ENCODE data around the gene PRR7.

The PRR7 gene

GRCh38 chr5:177471610-177472356, 25.2 kb downstream of the PRR7 start:
- no peaks in the 10 kb centered on the region for H3K9me3 ChIP-seq (ENCODE audit: control insufficient read depth, low read length)
- H3K4me1 ChIP-seq (ENCODE audit: control insufficient read depth, insufficient read depth, low read length), result peaks cover 15% of the 10 kb centered on the region
- no peaks in the 10 kb centered on the region for H3K36me3 ChIP-seq (ENCODE audit: control insufficient read depth, insufficient read depth, low read length)
- H3K4me3 ChIP-seq (ENCODE audit: low read length), result no peak overlapping the region
- H3K9ac ChIP-seq (ENCODE audit: low read length), result no peak overlapping the region
- H3K27me3 ChIP-seq (ENCODE audit: control insufficient read depth, insufficient read depth, low read length), result peaks cover 26% of the 10 kb centered on the region

GRCh38 chr5:177472460-177473442, 26.1 kb downstream of the PRR7 start:
- Histone ChIP-seq H3K27me3 (ENCODE audit: control insufficient read depth, insufficient read depth, low read length) (peaks cover 26% of the 10 kb centered on the region), H3K36me3 (ENCODE audit: control insufficient read depth, insufficient read depth, low read length) (no peaks in the 10 kb centered on the region), H3K4me1 (ENCODE audit: control insufficient read depth, insufficient read depth, low read length) (peaks cover 15% of the 10 kb centered on the region), H3K9ac (ENCODE audit: low read length) (peak overlapping the region; percentile 47), H3K4me3 (ENCODE audit: low read length) (no peak overlapping the region), H3K9me3 (ENCODE audit: control insufficient read depth, low read length) (no peaks in the 10 kb centered on the region)

GRCh38 chr5:177473443-177474001, 26.9 kb downstream of the PRR7 start, which contains the start of gene DBN1:
Gene DBN1 (minus strand): TSS chr5:177473634. CDS start chr5:177473521, 113 bp downstream.
- Histone ChIP-seq H3K4me1 (ENCODE audit: control insufficient read depth, insufficient read depth, low read length) (peaks cover 15% of the 10 kb centered on the region), H3K9me3 (ENCODE audit: control insufficient read depth, low read length) (no peaks in the 10 kb centered on the region), H3K9ac (ENCODE audit: low read length) (peak within 1 kb of the TSS; percentile 47), H3K36me3 (ENCODE audit: control insufficient read depth, insufficient read depth, low read length) (no peaks in the 10 kb centered on the region), H3K4me3 (ENCODE audit: low read length) (no peak within 1 kb of the TSS), H3K27me3 (ENCODE audit: control insufficient read depth, insufficient read depth, low read length) (peaks cover 26% of the 10 kb centered on the region)

- H3K9ac ChIP-seq (ENCODE audit: low read length), result no peak overlapping the region
- peaks cover 15% of the 10 kb centered on the region for H3K4me1 ChIP-seq (ENCODE audit: control insufficient read depth, insufficient read depth, low read length)
Observed at GRCh38 chr5:177474002-177474476, 27.4 kb downstream of the PRR7 start.

GRCh38 chr5:177474846-177475562, 28.4 kb downstream of the PRR7 start:
- Histone ChIP-seq H3K4me1 (ENCODE audit: control insufficient read depth, insufficient read depth, low read length) (peaks cover 16% of the 10 kb centered on the region), H3K36me3 (ENCODE audit: control insufficient read depth, insufficient read depth, low read length) (no peaks in the 10 kb centered on the region)

More at GRCh38 chr5:177474002-177474476, 27.4 kb downstream of the PRR7 start:
- Histone ChIP-seq H3K27me3 (ENCODE audit: control insufficient read depth, insufficient read depth, low read length) (peaks cover 26% of the 10 kb centered on the region), H3K9me3 (ENCODE audit: control insufficient read depth, low read length) (no peaks in the 10 kb centered on the region), H3K36me3 (ENCODE audit: control insufficient read depth, insufficient read depth, low read length) (no peaks in the 10 kb centered on the region), H3K4me3 (ENCODE audit: low read length) (no peak overlapping the region)

GRCh38 chr5:177475563-177476427, 29.2 kb downstream of the PRR7 start:
- no peaks in the 10 kb centered on the region for H3K36me3 ChIP-seq (ENCODE audit: control insufficient read depth, insufficient read depth, low read length)
- H3K4me1 ChIP-seq (ENCODE audit: control insufficient read depth, insufficient read depth, low read length), result peaks cover 13% of the 10 kb centered on the region
- no peaks in the 10 kb centered on the region for H3K9me3 ChIP-seq (ENCODE audit: control insufficient read depth, low read length)
- H3K9ac ChIP-seq (ENCODE audit: low read length), result no peak overlapping the region
- peaks cover 24% of the 10 kb centered on the region for H3K27me3 ChIP-seq (ENCODE audit: control insufficient read depth, insufficient read depth, low read length)
- no peak overlapping the region for H3K4me3 ChIP-seq (ENCODE audit: low read length)

More at GRCh38 chr5:177474846-177475562, 28.4 kb downstream of the PRR7 start:
- peaks cover 26% of the 10 kb centered on the region for H3K27me3 ChIP-seq (ENCODE audit: control insufficient read depth, insufficient read depth, low read length)
- H3K9me3 ChIP-seq (ENCODE audit: control insufficient read depth, low read length), result no peaks in the 10 kb centered on the region
- no peak overlapping the region for H3K9ac ChIP-seq (ENCODE audit: low read length)
- H3K4me3 ChIP-seq (ENCODE audit: low read length), result no peak overlapping the region

GRCh38 chr5:177476531-177477233, 30.1 kb downstream of the PRR7 start:
- Histone ChIP-seq H3K27me3 (ENCODE audit: control insufficient read depth, insufficient read depth, low read length) (peaks cover 19% of the 10 kb centered on the region), H3K4me3 (ENCODE audit: low read length) (no peak overlapping the region), H3K4me1 (ENCODE audit: control insufficient read depth, insufficient read depth, low read length) (peaks cover 13% of the 10 kb centered on the region), H3K36me3 (ENCODE audit: control insufficient read depth, insufficient read depth, low read length) (no peaks in the 10 kb centered on the region), H3K9ac (ENCODE audit: low read length) (no peak overlapping the region), H3K9me3 (ENCODE audit: control insufficient read depth, low read length) (no peaks in the 10 kb centered on the region)

- H3K4me3 ChIP-seq (ENCODE audit: low read length), result no peak overlapping the region
- no peak overlapping the region for H3K9ac ChIP-seq (ENCODE audit: low read length)
- H3K27me3 ChIP-seq (ENCODE audit: control insufficient read depth, insufficient read depth, low read length), result peaks cover 8% of the 10 kb centered on the region
- no peaks in the 10 kb centered on the region for H3K9me3 ChIP-seq (ENCODE audit: control insufficient read depth, low read length)
- peaks cover 5% of the 10 kb centered on the region for H3K4me1 ChIP-seq (ENCODE audit: control insufficient read depth, insufficient read depth, low read length)
- no peaks in the 10 kb centered on the region for H3K36me3 ChIP-seq (ENCODE audit: control insufficient read depth, insufficient read depth, low read length)
Observed at GRCh38 chr5:177477701-177478477, 31.3 kb downstream of the PRR7 start.

- peaks cover 6% of the 10 kb centered on the region for H3K27me3 ChIP-seq (ENCODE audit: control insufficient read depth, insufficient read depth, low read length)
- H3K36me3 ChIP-seq (ENCODE audit: control insufficient read depth, insufficient read depth, low read length), result no peaks in the 10 kb centered on the region
- H3K4me3 ChIP-seq (ENCODE audit: low read length), result no peak overlapping the region
- no peaks in the 10 kb centered on the region for H3K9me3 ChIP-seq (ENCODE audit: control insufficient read depth, low read length)
- peaks cover 5% of the 10 kb centered on the region for H3K4me1 ChIP-seq (ENCODE audit: control insufficient read depth, insufficient read depth, low read length)
- no peak overlapping the region for H3K9ac ChIP-seq (ENCODE audit: low read length)
Observed at GRCh38 chr5:177478711-177479646, 32.4 kb downstream of the PRR7 start.
